Lower leg skin (tissue), 3 donors: ENCODE data around the gene DDX49.
"Not testable (repeated sequence)": the region's sequence is repeated elsewhere in the genome, so short reads cannot be mapped to it uniquely, and the experiment has no call there.

Experiments used
- POLR2A ChIP-seq, 2 donors: fragments of 450-650 bp; IDR thresholded peaks; one replicate each; pipeline ENCODE4 v1.6.1; 2016 to 2017; ENCODE audit warnings: antibody characterized with exemption in 2 of 2, mild to moderate bottlenecking in 1 of 2, moderate library complexity in 1 of 2
- TF ChIP-seq, protein P1 (sequence below), 3 donors: fragments of 450-650 bp; IDR thresholded peaks; one replicate each; pipeline ENCODE4 v1.5.1; 2016; ENCODE audit warnings: antibody characterized with exemption in 3 of 3, mild to moderate bottlenecking in 3 of 3, moderate library complexity in 2 of 3

DNA sequence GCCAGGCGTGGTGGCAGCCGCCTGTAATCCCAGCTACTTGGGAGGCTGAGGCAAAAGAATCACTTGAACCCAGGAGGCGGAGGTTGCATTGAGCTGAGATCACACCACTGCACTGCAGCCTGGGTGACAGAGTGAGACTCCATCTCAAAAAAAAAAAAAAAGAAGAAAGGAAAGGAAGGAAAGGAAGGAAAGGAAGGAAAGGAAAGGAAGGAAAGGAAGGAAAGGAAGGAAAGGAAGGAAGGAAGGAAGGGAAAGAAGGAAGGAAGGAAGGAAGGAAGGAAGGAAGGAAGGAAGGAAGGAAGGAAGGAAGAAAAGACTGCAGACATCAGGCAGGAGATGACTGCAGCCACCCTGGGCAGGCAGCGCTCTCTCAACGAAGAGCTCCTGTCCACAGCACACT, 17.0 kb upstream of the DDX49 start:
- TF ChIP-seq, protein P1, sequence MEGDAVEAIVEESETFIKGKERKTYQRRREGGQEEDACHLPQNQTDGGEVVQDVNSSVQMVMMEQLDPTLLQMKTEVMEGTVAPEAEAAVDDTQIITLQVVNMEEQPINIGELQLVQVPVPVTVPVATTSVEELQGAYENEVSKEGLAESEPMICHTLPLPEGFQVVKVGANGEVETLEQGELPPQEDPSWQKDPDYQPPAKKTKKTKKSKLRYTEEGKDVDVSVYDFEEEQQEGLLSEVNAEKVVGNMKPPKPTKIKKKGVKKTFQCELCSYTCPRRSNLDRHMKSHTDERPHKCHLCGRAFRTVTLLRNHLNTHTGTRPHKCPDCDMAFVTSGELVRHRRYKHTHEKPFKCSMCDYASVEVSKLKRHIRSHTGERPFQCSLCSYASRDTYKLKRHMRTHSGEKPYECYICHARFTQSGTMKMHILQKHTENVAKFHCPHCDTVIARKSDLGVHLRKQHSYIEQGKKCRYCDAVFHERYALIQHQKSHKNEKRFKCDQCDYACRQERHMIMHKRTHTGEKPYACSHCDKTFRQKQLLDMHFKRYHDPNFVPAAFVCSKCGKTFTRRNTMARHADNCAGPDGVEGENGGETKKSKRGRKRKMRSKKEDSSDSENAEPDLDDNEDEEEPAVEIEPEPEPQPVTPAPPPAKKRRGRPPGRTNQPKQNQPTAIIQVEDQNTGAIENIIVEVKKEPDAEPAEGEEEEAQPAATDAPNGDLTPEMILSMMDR (IDR thresholded peaks at IDR 0.05) = not testable (repeated sequence)
- not testable (repeated sequence) for TF ChIP-seq POLR2A (IDR thresholded peaks at IDR 0.05)
